HG03342 (cell line): Measurements from ENCODE around the gene COX18.

Experiments used
- ATAC-seq: cut with Tn5 transposase; IDR thresholded peaks from one replicate; pipeline ENCODE4 v1.9.1; 2021; ENCODE audit warnings: mild to moderate bottlenecking, moderate library complexity; ENCODE audit not compliant: unreplicated experiment

The COX18 gene, protein sequence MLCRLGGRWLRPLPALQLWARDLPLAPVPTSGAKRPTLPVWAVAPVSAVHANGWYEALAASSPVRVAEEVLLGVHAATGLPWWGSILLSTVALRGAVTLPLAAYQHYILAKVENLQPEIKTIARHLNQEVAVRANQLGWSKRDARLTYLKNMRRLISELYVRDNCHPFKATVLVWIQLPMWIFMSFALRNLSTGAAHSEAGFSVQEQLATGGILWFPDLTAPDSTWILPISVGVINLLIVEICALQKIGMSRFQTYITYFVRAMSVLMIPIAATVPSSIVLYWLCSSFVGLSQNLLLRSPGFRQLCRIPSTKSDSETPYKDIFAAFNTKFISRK

DNA sequence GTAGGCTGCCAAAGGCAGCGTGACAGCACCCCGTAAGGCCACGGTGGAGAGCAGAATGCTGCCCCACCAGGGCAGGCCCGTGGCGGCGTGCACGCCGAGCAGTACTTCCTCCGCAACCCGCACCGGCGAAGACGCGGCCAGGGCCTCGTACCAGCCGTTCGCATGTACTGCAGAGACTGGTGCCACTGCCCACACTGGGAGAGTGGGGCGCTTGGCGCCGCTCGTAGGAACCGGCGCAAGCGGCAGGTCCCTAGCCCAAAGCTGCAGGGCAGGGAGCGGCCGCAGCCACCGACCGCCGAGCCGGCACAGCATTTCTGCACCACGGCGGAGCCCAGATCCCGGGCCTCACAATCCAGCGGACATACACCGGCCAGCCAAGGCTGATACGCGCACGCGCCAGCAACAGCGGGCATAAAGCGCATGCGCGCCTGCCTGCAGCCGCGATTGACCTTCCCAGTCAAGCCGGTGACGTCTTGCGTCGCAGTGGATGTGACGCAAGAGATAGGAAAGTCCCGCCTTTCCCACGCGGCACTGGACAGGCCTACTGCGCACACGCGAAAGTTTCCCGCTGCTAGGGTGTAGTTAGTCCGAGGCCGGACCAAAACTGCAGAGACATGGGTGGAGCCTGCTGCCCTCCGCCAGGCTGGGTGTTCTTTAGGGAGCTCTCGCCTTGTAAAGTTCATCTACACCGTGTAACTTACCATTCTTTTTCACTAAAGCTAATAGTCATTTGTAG lies at the start of gene COX18:
COX18 (minus strand) TSS at position 379 of the 736 bp plus-strand sequence; CDS start at position 312, 67 bp downstream.
- ATAC-seq = peak; percentile 83

DNA sequence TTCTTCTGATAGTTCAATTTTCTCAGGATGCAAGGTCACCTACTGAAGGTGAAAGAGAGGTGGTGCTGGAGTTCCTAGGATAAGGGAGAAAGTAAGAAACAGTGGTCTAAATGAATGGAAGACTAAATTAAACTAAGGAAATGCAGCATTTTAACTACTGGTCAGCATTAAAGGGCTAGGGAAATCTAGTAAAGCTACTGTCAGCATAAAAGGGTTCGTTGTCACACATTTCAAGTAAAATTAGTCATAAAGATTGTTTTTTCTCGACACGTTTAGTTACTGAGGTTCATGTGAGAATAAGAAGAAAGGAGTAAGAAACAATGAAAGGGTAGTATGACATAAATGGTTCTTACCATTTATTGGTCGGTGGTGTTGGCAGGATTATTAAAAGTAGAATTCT lies 40.0 kb upstream of the COX18 start:
- no peak for ATAC-seq

DNA sequence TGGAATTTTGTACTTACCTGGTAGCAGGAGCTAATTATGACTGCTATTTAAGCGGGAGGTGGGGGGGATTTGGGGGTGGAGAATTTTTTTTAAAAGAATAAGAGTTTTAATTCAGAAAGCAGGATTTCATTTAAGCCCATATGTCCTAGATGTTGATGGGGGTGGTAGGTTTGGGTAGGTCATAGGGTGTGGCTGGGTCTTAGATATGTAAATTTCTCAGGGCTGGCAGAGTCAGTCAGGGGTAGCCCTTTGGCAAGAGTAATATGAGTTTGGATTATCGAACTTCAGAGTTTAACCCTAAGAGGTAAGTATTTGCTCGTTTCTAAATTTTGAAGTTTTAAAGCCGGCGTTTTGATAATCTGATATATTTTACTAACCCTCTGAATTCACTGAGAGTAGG lies 35.2 kb upstream of the COX18 start:
- no peak for ATAC-seq

DNA sequence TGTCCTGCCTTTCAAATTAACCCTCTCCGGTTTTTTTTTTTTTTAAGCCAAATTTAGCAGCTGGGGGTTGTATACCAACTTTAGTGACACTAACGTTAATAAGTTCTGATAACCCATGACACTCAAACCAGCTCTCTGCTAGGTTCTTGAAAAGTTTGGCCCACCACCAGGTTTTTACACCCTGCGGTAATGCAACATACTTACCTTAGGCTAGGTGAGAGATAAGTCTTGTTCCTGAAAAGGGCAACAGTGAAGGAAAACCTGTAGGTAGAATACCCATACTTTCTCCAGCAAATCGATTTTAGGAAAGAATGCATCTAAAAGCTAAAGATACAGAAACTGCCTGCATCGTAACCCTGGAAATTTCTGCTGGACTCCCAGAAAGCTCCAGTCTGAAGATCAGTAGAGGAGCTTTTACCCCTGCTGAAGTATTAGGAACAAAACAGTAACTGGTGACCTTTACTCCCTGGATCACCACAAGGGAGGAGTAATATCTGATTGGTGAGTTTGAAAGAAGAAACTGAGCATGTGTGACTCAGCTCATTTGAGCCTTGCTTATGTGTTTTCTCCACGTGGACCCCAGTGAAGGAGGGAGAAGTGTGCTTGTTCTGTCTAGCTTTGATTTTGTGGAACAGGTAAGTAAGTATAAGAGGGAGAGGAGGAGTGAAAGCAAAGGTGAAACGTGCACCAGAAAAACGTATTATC lies 34.4 kb upstream of the COX18 start:
- no peak for ATAC-seq

DNA sequence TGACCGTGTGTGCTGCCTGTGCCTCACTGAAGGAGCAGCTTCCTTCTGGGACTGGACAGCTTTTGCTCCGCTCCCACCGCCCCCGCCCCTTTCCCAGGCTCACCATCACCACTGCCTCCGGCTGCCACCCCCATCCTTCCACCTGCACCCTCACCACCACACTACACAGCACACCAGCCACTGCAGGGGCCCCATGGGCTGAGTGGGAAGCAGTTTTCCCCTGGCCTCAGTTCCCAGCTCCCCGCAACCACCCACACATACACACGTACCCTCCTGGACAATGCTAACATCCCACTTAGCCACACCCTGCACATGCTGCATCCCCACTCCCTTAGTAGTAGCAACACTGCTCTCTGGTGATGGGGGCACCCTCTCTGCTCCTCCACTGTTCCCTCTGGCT lies 29.6 kb upstream of the COX18 start:
- no peak for ATAC-seq

DNA sequence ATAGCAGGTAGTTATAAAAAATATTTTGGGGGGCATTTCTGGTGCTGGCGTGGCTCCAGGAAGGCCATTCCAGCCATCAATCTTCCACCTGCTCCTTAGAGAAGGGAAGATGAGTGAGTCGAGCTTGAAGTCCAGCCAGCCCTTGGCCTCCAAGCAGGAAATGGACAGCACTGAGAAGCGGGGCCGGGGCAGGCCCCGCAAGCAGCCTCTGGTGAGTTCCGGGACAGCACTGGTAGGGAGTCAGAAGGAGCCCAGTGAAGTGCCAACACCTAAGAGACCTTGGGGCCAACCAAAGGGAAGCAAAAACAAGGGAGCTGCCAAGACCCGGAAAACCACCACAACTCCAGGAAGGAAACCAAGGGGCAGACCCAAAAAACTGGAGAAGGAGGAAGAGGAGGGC lies 29.2 kb upstream of the COX18 start:
- ATAC-seq = no peak

DNA sequence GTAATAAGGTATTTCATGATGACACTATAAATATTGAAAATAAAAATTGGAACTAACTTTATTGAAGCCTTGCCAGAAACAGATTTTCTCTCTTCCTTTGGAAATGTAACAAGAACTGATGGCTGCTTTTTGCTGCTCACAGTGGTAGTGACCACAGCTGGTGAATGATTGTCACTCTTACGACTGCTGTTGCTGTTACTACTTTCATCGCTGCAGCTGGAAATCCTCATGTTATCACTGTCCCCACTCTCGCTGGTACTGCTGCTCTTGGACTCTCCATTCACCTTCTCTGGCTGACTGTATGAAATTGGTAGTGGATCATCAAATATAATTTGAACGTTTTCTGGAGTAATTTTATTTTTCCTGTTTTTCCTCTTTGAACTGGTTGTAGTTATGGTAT lies 28.5 kb upstream of the COX18 start:
- no peak for ATAC-seq

DNA sequence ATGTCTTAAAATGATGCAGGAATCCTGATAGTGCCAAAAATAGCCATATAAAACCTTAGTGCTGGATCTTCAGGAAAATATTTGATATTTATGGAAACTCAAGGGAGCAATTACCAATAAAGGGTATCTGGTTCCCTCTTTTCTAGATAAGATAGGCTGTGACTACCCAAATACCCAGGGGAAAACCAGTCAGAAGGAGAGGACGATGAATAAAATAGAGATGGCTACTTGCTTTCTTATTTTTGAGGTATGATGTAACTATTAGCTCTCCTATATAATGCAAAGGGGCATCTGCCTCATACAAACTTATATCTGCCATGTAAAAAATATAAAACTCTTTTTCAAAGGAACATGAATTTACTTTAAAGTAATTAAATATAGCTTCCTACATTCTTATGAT lies 23.4 kb upstream of the COX18 start:
- no peak for ATAC-seq

DNA sequence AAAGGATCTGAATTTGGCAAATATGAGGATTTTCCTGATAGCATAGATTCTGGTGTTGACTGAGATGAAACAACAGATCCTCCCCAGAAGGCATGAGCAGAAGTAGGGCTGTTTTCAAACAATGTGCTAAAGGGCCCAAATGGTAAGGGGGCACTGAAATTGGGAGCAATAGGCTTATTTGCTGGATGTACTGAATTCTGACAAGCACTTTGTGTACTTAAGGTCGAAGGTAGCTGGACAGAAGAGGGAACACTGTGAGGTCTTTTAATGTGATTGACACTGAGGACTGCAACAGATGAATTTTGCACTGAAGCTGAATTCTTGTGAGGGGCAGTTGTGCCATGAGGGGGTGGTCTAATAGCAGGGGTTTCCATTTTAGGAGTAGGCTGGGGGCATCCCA lies 21.2 kb upstream of the COX18 start:
- no peak for ATAC-seq

DNA sequence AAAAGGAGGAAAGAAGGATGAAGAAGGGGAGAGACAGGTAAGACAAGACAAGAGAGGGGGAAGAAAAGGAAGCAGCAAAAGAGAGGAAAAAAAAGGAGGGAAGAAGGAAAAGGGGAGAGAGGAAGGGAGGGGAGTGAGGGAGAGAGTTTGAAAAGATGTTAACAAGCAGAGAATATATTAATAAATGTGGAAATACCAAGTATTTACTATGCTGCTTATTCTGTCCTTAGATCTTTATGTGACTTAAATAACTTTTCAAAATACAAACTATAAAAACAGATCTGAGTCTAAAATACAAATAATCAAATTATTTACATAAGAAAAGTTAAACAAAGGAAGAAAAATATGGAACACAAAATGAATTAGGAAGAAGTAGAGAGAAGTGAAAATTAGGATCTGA lies 18.4 kb upstream of the COX18 start:
- ATAC-seq = no peak

DNA sequence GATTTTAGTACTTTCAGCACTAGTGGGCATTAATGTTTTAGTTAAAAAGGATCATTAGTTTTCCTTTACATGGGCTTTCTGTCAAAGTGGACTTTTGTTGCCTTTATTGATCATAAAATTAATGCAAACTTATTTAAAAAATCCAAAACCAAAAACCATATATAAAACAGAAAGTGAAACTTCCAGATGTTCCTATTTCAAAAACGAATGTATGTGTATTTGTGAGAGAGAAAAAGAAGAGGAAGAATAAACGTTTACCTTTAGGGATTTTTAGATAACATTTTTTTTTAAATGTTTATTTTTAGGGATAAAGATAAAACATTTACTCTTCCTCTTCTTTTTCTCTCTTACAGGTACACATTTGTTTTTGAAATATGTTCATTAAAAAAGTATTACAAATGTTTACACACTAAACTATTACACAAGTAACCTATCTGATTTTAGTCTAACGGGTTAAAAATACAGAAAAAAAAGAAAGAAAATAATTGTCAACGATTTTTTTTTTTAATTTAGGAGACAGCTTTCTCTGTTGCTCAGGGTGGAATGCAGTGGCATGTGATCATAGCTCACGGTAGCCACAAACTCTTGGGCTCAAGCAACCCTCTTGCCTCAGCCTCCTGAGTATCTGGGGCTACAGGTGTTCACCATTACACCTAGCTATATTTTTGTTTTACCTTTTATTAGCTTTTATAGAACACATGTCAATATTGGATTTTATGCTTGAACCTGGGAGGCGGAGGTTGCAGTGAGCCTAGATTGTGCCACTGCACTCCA lies 16.8 kb upstream of the COX18 start:
- no peak for ATAC-seq

DNA sequence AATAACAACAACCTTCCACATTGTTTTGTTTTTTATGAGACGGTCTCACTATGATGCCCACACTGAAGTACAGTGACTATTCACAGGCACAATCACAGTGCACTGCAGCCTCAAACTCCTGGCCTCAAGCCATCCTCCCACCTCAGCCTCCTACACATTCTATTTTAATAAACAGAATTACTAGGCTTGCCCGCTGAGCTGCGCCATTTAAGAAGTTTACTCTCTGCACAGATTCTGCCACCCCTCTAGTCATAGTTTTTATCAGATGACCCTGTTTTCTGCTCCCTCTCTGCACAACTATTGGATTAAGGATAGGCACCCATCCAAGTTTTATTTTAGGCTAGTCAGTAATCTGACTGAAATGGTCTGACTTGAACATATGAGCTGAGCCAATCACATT lies 11.3 kb upstream of the COX18 start:
- ATAC-seq = no peak

DNA sequence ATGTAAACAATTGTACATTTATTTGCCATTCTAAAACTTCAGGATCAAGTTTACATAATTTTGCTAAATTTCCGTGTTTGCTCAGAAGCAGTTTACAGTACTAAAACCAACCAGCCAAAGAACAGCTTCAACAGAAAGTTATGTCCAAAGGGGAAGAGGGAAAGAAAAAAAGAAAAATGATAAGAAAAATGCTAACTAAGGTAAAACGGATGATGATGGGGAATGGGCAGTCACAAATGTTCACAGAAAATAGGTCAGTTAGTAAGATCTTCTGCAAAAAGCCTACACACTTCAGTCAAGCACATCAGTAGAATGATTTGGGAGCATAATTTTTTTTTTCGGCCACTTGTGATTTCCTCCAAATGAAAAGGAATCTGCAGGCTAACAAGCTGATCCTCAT lies 6.3 kb upstream of the COX18 start:
- no peak for ATAC-seq

DNA sequence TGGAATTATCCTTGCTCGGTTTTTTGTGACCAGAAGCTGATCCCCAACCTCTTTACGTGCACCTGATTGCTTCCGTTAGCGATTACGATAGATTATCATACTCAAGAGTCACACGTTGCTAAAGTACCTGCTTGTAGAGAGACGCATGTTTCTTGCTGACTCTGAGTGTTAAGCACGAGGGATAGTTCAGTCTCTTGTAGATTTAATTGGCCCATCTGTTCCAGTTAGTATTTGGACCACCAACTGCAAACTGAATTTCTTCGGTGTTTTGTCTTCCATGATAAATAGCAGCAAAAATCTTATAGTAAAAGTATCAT lies 516 bp upstream of the COX18 start:
- peak; percentile 12 for ATAC-seq

DNA sequence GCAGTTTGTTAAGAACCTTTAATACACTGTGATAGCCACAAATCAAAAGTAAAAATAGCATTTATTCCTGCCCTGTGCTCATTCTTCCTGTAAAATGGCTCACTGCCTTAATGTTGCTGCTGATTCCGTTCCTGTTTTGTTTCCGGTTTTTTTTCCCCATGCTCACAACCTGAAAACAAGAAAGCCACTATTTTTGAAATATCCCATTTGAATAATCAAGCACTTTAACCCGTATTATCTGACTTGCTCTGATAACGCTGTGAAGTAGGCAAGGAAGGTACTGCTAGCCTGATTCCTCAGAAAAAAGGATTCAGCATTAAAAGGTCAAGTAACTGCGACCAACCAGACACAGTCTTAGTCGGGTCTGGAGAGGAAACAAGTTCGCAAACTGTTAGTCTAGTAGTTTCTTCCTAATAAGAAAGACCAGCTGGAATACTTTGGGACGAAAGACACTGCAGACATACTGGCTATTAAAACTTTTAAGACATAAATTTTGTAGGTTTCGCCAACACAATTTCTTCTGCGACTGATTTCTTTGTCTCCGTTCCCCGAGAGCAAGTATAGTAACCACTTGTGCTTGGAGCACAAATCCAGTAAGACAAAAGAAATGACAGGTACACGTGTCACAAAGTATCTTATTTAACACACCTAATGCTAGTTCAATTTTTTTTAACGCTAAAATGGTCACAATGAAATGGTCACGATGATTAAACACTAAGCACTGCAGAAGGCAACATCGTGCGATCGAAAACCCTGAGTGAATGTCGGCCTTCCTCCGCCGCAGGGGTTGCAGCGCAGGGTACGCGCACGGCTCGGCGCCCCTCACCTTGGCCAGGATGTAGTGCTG lies 802 bp downstream of the COX18 start:
- peak; percentile 3 for ATAC-seq

DNA sequence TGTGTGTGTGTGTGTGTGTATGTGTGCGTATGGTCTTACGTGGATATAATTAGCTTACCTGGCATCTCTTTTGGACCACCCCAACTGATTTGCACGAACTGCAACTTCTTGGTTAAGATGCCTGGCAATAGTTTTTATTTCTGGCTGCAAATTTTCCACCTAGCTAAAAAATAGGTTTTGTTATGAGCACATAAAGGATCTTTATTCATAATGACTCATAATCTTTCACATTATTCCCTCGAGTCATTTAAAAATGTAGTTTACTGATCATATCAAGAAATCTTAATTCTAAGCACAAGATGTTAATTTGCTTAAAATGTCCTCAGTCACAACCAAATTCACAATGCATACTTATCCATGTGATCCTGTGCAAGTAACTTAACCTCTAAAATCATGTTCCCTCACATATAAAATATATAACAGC lies 1.5 kb downstream of the COX18 start:
- no peak for ATAC-seq

DNA sequence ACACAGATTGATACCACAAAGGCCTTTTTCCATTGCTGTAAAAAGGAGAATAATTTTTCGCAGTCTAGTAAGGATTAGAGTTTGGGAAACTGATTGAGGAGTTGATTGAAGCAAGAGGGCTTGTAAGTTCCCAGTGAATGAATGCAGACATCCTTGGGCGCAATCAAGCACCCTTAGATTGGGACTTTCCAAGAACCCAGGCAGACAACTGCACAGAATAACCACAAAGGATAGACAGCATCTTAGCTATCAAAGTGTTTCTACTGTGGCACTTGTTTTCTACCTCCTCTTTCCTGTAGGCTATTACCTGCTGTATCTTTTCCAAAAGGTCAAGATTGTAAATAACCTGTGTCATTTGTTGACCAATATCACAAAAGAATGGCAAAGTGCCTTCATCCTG lies 2.6 kb downstream of the COX18 start:
- no peak for ATAC-seq

DNA sequence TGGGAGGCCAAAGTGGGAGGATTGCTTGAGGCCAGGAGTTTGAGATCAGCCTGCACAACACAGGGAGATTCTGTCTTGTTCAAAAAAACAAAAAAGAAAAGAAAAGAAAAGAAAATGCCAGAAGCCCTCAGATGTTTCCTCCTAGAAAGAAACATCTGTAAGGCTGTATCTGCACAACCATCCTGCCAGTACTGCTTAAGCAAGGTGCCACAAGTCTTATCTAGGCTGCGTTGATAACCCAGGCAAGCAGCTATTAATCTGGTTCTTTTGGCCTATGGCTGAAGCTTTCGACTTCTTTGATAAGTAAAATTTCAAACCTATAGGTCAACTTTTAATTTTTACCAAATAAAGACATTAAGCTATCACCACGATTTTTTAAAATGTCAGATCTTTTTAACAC lies 3.1 kb downstream of the COX18 start:
- no peak for ATAC-seq

DNA sequence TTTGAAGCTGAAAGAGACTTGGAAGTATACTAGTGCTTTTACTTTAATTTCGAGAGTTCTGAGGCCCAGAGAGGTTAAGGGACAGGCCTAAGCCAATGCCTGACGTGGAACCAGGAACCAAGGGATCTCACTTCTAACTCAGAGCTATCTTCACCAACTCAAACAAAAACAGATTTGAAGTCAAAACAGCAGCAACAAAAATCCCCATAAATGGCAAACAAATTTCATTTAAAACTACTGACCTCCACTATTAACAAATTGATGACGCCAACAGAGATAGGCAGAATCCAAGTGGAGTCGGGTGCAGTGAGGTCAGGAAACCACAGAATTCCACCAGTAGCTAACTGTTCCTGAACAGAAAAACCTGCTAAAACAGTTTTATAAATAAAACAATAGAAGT lies 5.0 kb downstream of the COX18 start:
- no peak for ATAC-seq

DNA sequence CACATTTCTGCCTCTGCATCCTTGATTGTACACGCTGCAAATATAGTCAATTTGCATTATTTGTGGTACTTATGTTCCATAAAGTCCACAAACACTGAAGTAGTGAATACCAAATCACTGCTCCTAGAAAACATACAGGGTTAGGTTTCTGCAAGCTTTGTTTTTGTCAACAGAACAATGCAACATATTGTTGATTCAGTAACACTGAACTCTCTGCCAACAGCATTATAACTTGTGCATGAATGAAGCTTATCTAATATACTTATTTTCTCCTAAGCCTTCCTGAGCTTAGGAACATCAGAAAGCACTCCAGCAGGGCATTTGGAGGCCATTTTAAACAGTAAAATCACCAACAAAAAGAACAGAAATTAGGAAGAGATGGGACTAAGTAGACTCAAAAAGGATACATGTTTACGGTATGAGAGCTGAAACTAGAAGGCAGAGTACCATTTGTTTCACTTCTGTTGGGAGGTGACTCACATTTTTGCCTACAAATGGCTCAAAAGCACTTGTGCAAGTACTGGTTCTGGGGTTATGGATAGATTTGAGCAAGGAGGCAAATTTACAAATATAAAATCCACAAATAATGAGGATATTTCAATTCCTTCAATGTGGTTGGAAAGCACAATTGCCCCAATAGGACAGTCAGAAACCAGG lies 14.1 kb downstream of the COX18 start:
- peak; percentile 88 for ATAC-seq
